GM12878 (cell line): ENCODE measurements around the gene RORB. TPM values are rescaled to one million over a fixed set of nuclear protein-coding genes. Genes with fewer than 3 reads are reported as not detected.

Experiments
- ATAC-seq: fragments of 200-7000 bp; cut with Tn5 transposase; 3 replicates; pipeline ENCODE4 v1.9.1; 2020; ENCODE audit warnings: mild to moderate bottlenecking, moderate library complexity
- BruUV-seq: library from RNA; stranded (reverse); fragments of 400-500 nt; replicated peaks from 2 replicates; lab custom pipeline; 2021; lab: Mats Ljungman, UMichigan
- CTCF ChIA-PET: fragments of 300-600 bp; sonication (Branson Sonifier 250); formaldehyde crosslinking; extraction: SDS; loops from one replicate; lab custom pipeline; 2021; ENCODE audit warnings: inconsistent platforms; lab: Yijun Ruan, JAX
- POLR2A ChIA-PET: fragments of 350-600 bp; formaldehyde crosslinking; extraction: SDS; loops from one replicate; lab custom pipeline; 2021; ENCODE audit warnings: inconsistent platforms; lab: Charles Lee
- RAD21 ChIA-PET: fragments of 300-600 bp; sonication (Branson Sonifier 250); formaldehyde crosslinking; loops from one replicate; lab custom pipeline; 2023; ENCODE audit warnings: antibody characterized with exemption; ENCODE audit not compliant: unreplicated experiment; lab: Charles Lee
- SMC1A ChIA-PET: fragments of 300-600 bp; sonication (Branson Sonifier 250); formaldehyde crosslinking; loops from one replicate; lab custom pipeline; 2023; ENCODE audit not compliant: unreplicated experiment, uncharacterized antibody; lab: Charles Lee
- DNase-seq: peaks from one replicate; pipeline ENCODE4 v3.0.0-alpha.2; 2011; ENCODE audit warnings: low read depth, low spot score
- FAIRE-seq: peaks from 3 replicates; lab custom pipeline; 2011; peaks lifted over from hg19 to GRCh38; lab: Jason Lieb, UNC
- H2AFZ ChIP-seq: 2 replicates; pipeline ENCODE4 v1.6.0; 2011; ENCODE audit warnings: low read depth, low read length, control low read depth; ENCODE audit not compliant: control insufficient read depth
- H3K27ac ChIP-seq: 2 replicates; pipeline ENCODE4 v1.5.1; 2011; ENCODE audit warnings: control low read depth; ENCODE audit not compliant: control insufficient read depth, insufficient read depth
- H3K27me3 ChIP-seq, 2 experiments: replicated peaks in 1 of 2; 2 replicates each; pipeline versions ENCODE4 v1.6.0 to v1.6.1; 2011; ENCODE audit warnings: low read length in 1 of 2; ENCODE audit not compliant: control insufficient read depth in 2 of 2, insufficient read depth in 2 of 2
- H3K36me3 ChIP-seq, 2 experiments: 2 replicates each; pipeline ENCODE4 v1.5.1; 2011; ENCODE audit warnings: low read length in 1 of 2; ENCODE audit not compliant: control insufficient read depth in 2 of 2, insufficient read depth in 2 of 2
- H3K4me1 ChIP-seq: 2 replicates; pipeline ENCODE4 v1.6.1; 2011; ENCODE audit warnings: mild to moderate bottlenecking, low read length, moderate library complexity, mixed read lengths; ENCODE audit not compliant: control insufficient read depth, insufficient read depth
- H3K4me2 ChIP-seq: 2 replicates; pipeline ENCODE4 v1.6.0; 2011; ENCODE audit warnings: control low read depth; ENCODE audit not compliant: control insufficient read depth, insufficient read depth
- H3K4me3 ChIP-seq: fragments of 200-600 bp; sonication (generic); 2 replicates; pipeline ENCODE4 v1.5.1; 2016
- H3K79me2 ChIP-seq: 2 replicates; pipeline ENCODE4 v1.6.0; 2011; ENCODE audit warnings: low read length; ENCODE audit not compliant: control insufficient read depth, insufficient read depth
- H3K9ac ChIP-seq: 2 replicates; pipeline ENCODE4 v1.8.0; 2011; ENCODE audit warnings: low read length, control low read depth, mixed read lengths; ENCODE audit not compliant: control insufficient read depth, insufficient read depth
- H3K9me3 ChIP-seq: replicated peaks from 3 replicates; pipeline ENCODE4 v1.5.1; 2011; ENCODE audit warnings: mild to moderate bottlenecking, low read length; ENCODE audit not compliant: control insufficient read depth, insufficient read depth
- H4K20me1 ChIP-seq: 2 replicates; pipeline ENCODE4 v1.6.0; 2011; ENCODE audit not compliant: control insufficient read depth, insufficient read depth
- BHLHE40 ChIP-seq, 2 experiments: fragments of 450-650 bp in 1 of 2; IDR thresholded peaks; 2 replicates each; pipeline ENCODE4 v1.6.1; 2011 to 2017; ENCODE audit warnings: low read depth in 2 of 2, borderline replicate concordance in 1 of 2, improper control_type of control experiment in 1 of 2, low read length in 1 of 2, mild to moderate bottlenecking in 1 of 2
- CREM ChIP-seq: IDR thresholded peaks from 2 replicates; pipeline ENCODE4 v1.6.1; 2014; ENCODE audit warnings: antibody characterized with exemption, low read depth
- ETV6 ChIP-seq, 2 experiments: fragments of 450-650 bp in 1 of 2; IDR thresholded peaks in 1 of 2; conservative IDR thresholded peaks in 1 of 2; 2 replicates each; pipeline ENCODE4 v1.6.1; 2014; ENCODE audit warnings: antibody characterized with exemption in 1 of 2, borderline replicate concordance in 1 of 2, low read depth in 1 of 2, mild to moderate bottlenecking in 1 of 2, moderate library complexity in 1 of 2
- JUNB ChIP-seq: IDR thresholded peaks from 2 replicates; pipeline ENCODE4 v1.6.1; 2016; ENCODE audit warnings: antibody characterized with exemption, mild to moderate bottlenecking
- NFYA ChIP-seq: IDR thresholded peaks from 2 replicates; pipeline ENCODE4 v1.6.1; 2011; ENCODE audit warnings: low read depth, mild to moderate bottlenecking, low read length, improper control_type of control experiment, borderline replicate concordance
- NFYB ChIP-seq: IDR thresholded peaks from 2 replicates; pipeline ENCODE4 v1.6.1; 2011; ENCODE audit warnings: low read depth, mild to moderate bottlenecking, low read length, improper control_type of control experiment, moderate library complexity; ENCODE audit not compliant: insufficient read depth
- USF2 ChIP-seq: IDR thresholded peaks from 2 replicates; pipeline ENCODE4 v1.6.1; 2011; ENCODE audit warnings: low read depth, low read length, improper control_type of control experiment, borderline replicate concordance
- ZNF207 ChIP-seq: fragments of 450-650 bp; IDR thresholded peaks from 2 replicates; pipeline ENCODE4 v1.6.1; 2014; ENCODE audit warnings: antibody characterized with exemption, mild to moderate bottlenecking, borderline replicate concordance
- WGBS: methylation state at CpG from one replicate; pipeline ENCODE4 v1.1.6; 2016; ENCODE audit warnings: low lambda C conversion rate; ENCODE audit not compliant: insufficient replicate concordance, insufficient coverage; ENCODE audit errors: missing lambda C conversion rate; 5-methylcytosine and 5-hydroxymethylcytosine counted together
- in situ Hi-C: fragments of 300-500 bp; cut with MboI; formaldehyde crosslinking; loops from 9 replicates; pipeline ENCODE4 v1.14.3; 2018; ENCODE audit warnings: mixed read lengths
- intact Hi-C: fragments of 100-400 bp; cut with micrococcal nuclease; formaldehyde crosslinking; loops from one replicate; pipeline ENCODE4 v1.14.2; 2022; ENCODE audit not compliant: unreplicated experiment
- polyA plus RNA-seq, 11 experiments: library from polyadenylated mRNA; depleted of rRNA in 4 of 11; unstranded in 6 of 11; stranded (reverse) in 5 of 11; fragments of >200 nt; fragmentation: Nextera tagmentation in 4 of 11; fragmentation: Illumina TruSeq in 1 of 11; extraction: Ambion mirVana in 4 of 11; extraction: Trizol in 1 of 11; gene quantifications; 1 replicate in 1 of 11; 2 replicates in 10 of 11; pipeline versions ENCODE4 v1.2.1 to v1.2.3, GENCODE V29; 2011 to 2016; ENCODE audit warnings: inconsistent platforms in 2 of 11, missing spikeins in 2 of 11, low read depth in 1 of 11
- total RNA-seq, 4 experiments: library from RNA; depleted of rRNA in 3 of 4; stranded (reverse); fragments of >200 nt in 3 of 4; fragmentation: Illumina TruSeq in 1 of 4; extraction: Trizol in 1 of 4; gene quantifications; 2 replicates each; pipeline versions ENCODE4 v1.2.1 to v1.2.3, GENCODE V29; 2013 to 2021

Gene RORB
- total and polyA plus RNA-seq, 10 of the 15 experiments (the other 5 are each of a cell fraction or from before 2014, with no cell fraction given): under 0.01 to 0.01 TPM; not detected in 8

GRCh38 chr9:74551266-74551665 is 54.1 kb downstream of the RORB start:
- Histone ChIP-seq H3K4me3 (no peak overlapping the region), H3K9me3 (no peaks in the 10 kb centered on the region), H3K9ac (no peak overlapping the region), H3K27ac (no peak overlapping the region), H3K27me3 (no peaks in the 10 kb centered on the region), H3K4me1 (no peaks in the 10 kb centered on the region), H2AFZ (no peak overlapping the region), H3K36me3 (no peaks in the 10 kb centered on the region), H3K4me2 (no peak overlapping the region), H3K79me2 (no peaks in the 10 kb centered on the region), H4K20me1 (no peaks in the 10 kb centered on the region)
- WGBS: 3% methylated on average over 5 of the region's 5 CpGs
- in situ Hi-C loops: no loop called here
- ChIA-PET POLR2A (no interaction called here), SMC1A (interaction anchor here (0.6 kb wide), 1 partner anchor 58 kb away, joined by 3 read pairs; no protein-coding TSS in a partner anchor), RAD21 (no interaction called here), CTCF (interaction anchor here (1.2 kb wide), 1 partner anchor 11 kb away, joined by 3 read pairs; no protein-coding TSS in a partner anchor)
- no peak for ATAC-seq
- TF ChIP-seq ZNF207 (no peak), NFYA (no peak), JUNB (no peak), USF2 (no peak), BHLHE40 (IDR thresholded peaks at IDR 0.05; ENCODE audit: borderline replicate concordance in 1 of 2, low read depth in 2 of 2, low read length in 1 of 2) (no peak), CREM (no peak), NFYB (no peak), ETV6 (conservative IDR thresholded peaks at IDR 0.05 in 1 of 2, IDR thresholded peaks at IDR 0.05 in 1 of 2; ENCODE audit: borderline replicate concordance in 1 of 2, low read depth in 1 of 2) (no peak)
- no TSS peak for BruUV-seq
- no peak for FAIRE-seq
- intact Hi-C loops: no loop called here
- DNase-seq: no peak
